MM.1S (cell line): ENCODE measurements around the gene KRTDAP.
A peak's percentile ranks its signal among the peaks of the same experiment; 100 is the strongest.
"Not testable (repeated sequence)": the region's sequence is repeated elsewhere in the genome, so short reads cannot be mapped to it uniquely, and the experiment has no call there.

Experiments used
- DNase-seq: peaks from one replicate; pipeline ENCODE4 v3.0.0-alpha.2; 2015
- H2AFZ ChIP-seq: fragments of 300-600 bp; sonication (generic); 2 replicates; pipeline ENCODE4 v1.6.0; 2016; ENCODE audit warnings: antibody characterized with exemption, low read length
- H3F3A ChIP-seq: fragments of 300-600 bp; sonication (generic); 2 replicates; pipeline ENCODE4 v1.6.1; 2016; ENCODE audit warnings: mild to moderate bottlenecking, antibody characterized with exemption, low read length, moderate library complexity, mixed read lengths; ENCODE audit not compliant: insufficient read depth
- H3K27ac ChIP-seq: fragments of 300-600 bp; sonication (generic); 2 replicates; pipeline ENCODE4 v1.5.1; 2016; ENCODE audit warnings: mild to moderate bottlenecking, low read length
- H3K27me3 ChIP-seq: fragments of 300-600 bp; sonication (generic); replicated peaks from 2 replicates; pipeline ENCODE4 v1.6.0; 2016; ENCODE audit warnings: low read length; ENCODE audit not compliant: insufficient read depth
- H3K36me3 ChIP-seq: fragments of 300-600 bp; sonication (generic); replicated peaks from 2 replicates; pipeline ENCODE4 v1.6.1; 2016; ENCODE audit warnings: mild to moderate bottlenecking, low read length, mixed read lengths; ENCODE audit not compliant: insufficient read depth
- H3K4me1 ChIP-seq: fragments of 300-600 bp; sonication (generic); 2 replicates; pipeline ENCODE4 v1.6.1; 2016; ENCODE audit warnings: low read length, mixed read lengths
- H3K4me2 ChIP-seq: fragments of 300-600 bp; sonication (generic); 2 replicates; pipeline ENCODE4 v1.6.0; 2016; ENCODE audit warnings: low read depth, low read length
- H3K4me3 ChIP-seq: fragments of 300-600 bp; sonication (generic); 2 replicates; pipeline ENCODE4 v1.5.1; 2016; ENCODE audit warnings: low read length, mixed read lengths
- H3K79me2 ChIP-seq: fragments of 300-600 bp; sonication (generic); 2 replicates; pipeline ENCODE4 v1.6.1; 2016; ENCODE audit warnings: mixed run types, low read length, mixed read lengths
- H3K9ac ChIP-seq: fragments of 300-600 bp; sonication (generic); 2 replicates; pipeline ENCODE4 v1.6.1; 2016; ENCODE audit warnings: low read length, mixed read lengths
- H3K9me2 ChIP-seq: fragments of 300-600 bp; sonication (generic); replicated peaks from 2 replicates; pipeline ENCODE4 v1.6.1; 2016; ENCODE audit warnings: mild to moderate bottlenecking, low read length, mixed read lengths; ENCODE audit not compliant: insufficient read depth
- H3K9me3 ChIP-seq: fragments of 300-600 bp; sonication (generic); replicated peaks from 2 replicates; pipeline ENCODE4 v1.6.1; 2016; ENCODE audit warnings: mild to moderate bottlenecking, low read length, mixed read lengths; ENCODE audit not compliant: insufficient read depth
- H4K20me1 ChIP-seq: fragments of 300-600 bp; sonication (generic); 2 replicates; pipeline ENCODE4 v1.6.1; 2016; ENCODE audit warnings: mild to moderate bottlenecking, low read length, moderate library complexity, mixed read lengths; ENCODE audit not compliant: insufficient read depth
- EZH2 ChIP-seq: fragments of 300-600 bp; sonication (generic); optimal IDR thresholded peaks from 2 replicates; pipeline ENCODE3; 2017; ENCODE audit warnings: low read depth, mild to moderate bottlenecking, antibody characterized with exemption, low read length, mixed read lengths
- EZH2phosphoT487 ChIP-seq: fragments of 300-600 bp; sonication (generic); IDR thresholded peaks from 2 replicates; pipeline ENCODE4 v1.6.1; 2018; ENCODE audit warnings: antibody characterized with exemption, low read length
- TF ChIP-seq, protein P1 (sequence below): fragments of 300-600 bp; sonication (generic); IDR thresholded peaks from 2 replicates; pipeline ENCODE4 v1.5.1; 2016; ENCODE audit warnings: antibody characterized with exemption, low read length, mixed read lengths

KRTDAP gene

DNA sequence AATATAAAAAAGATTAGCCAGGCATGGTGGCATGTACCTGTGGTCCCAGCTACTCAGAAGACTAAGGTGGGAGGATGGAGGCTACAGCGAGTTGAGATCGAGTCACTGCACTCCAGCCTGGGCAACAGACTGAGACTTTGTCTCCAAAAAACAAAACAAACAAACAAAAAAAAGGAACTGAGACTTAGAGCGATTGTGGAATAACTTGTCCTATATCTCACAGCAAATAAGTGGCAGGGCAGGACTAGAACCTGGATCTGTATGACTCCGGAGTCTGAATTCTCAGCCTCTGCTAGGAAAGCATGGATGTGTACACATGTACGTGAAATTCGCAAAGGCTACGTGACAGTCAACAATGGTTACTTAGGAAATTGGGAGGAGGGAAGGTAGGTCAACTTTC is 20.1 kb downstream of the KRTDAP start:
- no peaks in the 10 kb centered on the region for H3K9me3 ChIP-seq
- H3K4me2 ChIP-seq = no peak overlapping the region
- no peak for TF ChIP-seq EZH2phosphoT487
- TF ChIP-seq, protein P1, sequence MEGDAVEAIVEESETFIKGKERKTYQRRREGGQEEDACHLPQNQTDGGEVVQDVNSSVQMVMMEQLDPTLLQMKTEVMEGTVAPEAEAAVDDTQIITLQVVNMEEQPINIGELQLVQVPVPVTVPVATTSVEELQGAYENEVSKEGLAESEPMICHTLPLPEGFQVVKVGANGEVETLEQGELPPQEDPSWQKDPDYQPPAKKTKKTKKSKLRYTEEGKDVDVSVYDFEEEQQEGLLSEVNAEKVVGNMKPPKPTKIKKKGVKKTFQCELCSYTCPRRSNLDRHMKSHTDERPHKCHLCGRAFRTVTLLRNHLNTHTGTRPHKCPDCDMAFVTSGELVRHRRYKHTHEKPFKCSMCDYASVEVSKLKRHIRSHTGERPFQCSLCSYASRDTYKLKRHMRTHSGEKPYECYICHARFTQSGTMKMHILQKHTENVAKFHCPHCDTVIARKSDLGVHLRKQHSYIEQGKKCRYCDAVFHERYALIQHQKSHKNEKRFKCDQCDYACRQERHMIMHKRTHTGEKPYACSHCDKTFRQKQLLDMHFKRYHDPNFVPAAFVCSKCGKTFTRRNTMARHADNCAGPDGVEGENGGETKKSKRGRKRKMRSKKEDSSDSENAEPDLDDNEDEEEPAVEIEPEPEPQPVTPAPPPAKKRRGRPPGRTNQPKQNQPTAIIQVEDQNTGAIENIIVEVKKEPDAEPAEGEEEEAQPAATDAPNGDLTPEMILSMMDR = no peak
- TF ChIP-seq EZH2 = no peak
- H3K4me3 ChIP-seq = no peak overlapping the region
- H3K27ac ChIP-seq = no peak overlapping the region
- no peaks in the 10 kb centered on the region for H3F3A ChIP-seq
- no peaks in the 10 kb centered on the region for H3K9me2 ChIP-seq
- H3K9ac ChIP-seq = no peak overlapping the region
- no peaks in the 10 kb centered on the region for H3K36me3 ChIP-seq
- no peaks in the 10 kb centered on the region for H3K27me3 ChIP-seq
- H2AFZ ChIP-seq = no peak overlapping the region
- no peaks in the 10 kb centered on the region for H4K20me1 ChIP-seq
- no peaks in the 10 kb centered on the region for H3K4me1 ChIP-seq
- DNase-seq = no peak
- H3K79me2 ChIP-seq = no peaks in the 10 kb centered on the region

DNA sequence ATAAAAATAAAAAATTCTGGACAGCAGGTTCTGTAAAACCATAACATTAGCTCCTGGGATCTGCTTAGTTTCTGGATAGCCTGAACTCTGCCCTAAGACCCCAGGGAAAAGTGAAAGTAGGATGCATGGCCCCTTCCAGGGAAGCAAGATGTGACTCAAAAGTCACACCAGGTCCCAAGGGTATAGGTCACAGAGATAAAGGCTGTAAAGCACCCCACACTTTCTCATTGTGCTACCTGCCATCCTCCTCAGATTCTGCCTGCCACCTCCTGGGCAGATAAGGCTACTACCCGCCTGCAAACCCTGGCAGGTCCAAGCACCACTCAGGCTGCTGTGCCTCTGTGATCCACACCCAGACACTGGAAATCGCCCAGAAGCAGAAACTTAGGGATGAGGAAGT is 21.6 kb downstream of the KRTDAP start:
- H3K36me3 ChIP-seq = no peaks in the 10 kb centered on the region
- H3K27ac ChIP-seq = no peak overlapping the region
- no peak overlapping the region for H3K4me2 ChIP-seq
- no peak overlapping the region for H3K9ac ChIP-seq
- H2AFZ ChIP-seq = no peak overlapping the region
- H3K9me3 ChIP-seq = no peaks in the 10 kb centered on the region
- TF ChIP-seq, protein P1 = peak; percentile 75
- no peak for TF ChIP-seq EZH2
- no peaks in the 10 kb centered on the region for H4K20me1 ChIP-seq
- peak; percentile 61 for DNase-seq
- no peaks in the 10 kb centered on the region for H3K4me1 ChIP-seq
- no peaks in the 10 kb centered on the region for H3K79me2 ChIP-seq
- no peaks in the 10 kb centered on the region for H3K9me2 ChIP-seq
- H3F3A ChIP-seq = no peaks in the 10 kb centered on the region
- no peaks in the 10 kb centered on the region for H3K27me3 ChIP-seq
- no peak overlapping the region for H3K4me3 ChIP-seq

DNA sequence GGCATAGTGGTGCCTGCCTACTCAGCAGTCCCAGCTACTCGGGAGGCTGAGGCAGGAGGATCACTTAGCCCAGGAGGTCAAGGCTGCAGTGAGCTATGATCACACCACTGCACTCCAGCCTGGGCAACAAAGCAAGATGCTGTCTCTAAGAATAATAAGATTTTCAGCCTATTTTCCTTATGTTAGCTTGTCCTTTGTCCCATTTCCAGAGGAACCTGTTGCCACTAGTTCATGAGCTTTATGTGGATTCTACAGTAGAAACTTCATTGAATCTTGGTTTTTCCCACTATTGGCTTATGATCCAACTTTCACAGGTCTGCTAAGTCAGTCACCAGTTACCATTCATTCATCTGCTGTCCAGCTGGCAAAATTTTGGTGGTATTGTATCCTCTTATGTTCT is 24.0 kb downstream of the KRTDAP start:
- Histone ChIP-seq H3K27me3 (no peaks in the 10 kb centered on the region), H3K9ac (no peak overlapping the region)
- TF ChIP-seq EZH2phosphoT487 = no peak

DNA sequence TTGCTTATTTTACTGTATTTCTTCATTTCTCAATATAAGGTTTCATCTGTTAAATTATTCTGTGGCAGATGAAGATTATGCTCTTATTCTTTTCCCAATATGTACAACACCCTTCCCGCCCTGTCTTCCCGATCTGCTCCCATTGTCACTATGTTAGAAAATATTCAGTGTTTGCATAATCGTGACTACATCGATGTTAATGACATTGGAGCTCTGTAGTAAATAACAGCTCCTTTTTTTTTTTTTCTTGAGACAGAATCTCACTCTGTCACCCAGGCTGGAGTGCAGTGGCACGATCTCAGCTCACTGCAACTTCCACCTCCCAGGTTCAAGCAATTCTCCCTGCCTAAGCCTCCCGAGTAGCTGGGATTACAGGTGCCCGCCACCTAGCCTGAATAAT is 27.3 kb downstream of the KRTDAP start:
- not testable (repeated sequence) for H3K79me2 ChIP-seq, H3K36me3 ChIP-seq, H3K9me3 ChIP-seq, DNase-seq, H3K9me2 ChIP-seq, H4K20me1 ChIP-seq, H3K4me3 ChIP-seq, H3K9ac ChIP-seq, H3F3A ChIP-seq, H3K27me3 ChIP-seq
- Histone ChIP-seq H3K4me1 (peaks cover 23% of the 10 kb centered on the region), H3K4me2 (peak overlapping the region; percentile 85), H2AFZ (0 out of 2 replicates have a peak overlapping the region, but pooled peaks have one; percentile 59), H3K27ac (peak overlapping the region; percentile 82; the same call in 1 of the 2 replicates)

More for the DNA sequence above, 24.0 kb downstream of the KRTDAP start:
- Histone ChIP-seq H3K9me3 (no peaks in the 10 kb centered on the region), H3K4me3 (no peak overlapping the region), H3K9me2 (no peaks in the 10 kb centered on the region), H3K36me3 (no peaks in the 10 kb centered on the region), H3K27ac (no peak overlapping the region), H3F3A (peaks cover 10% of the 10 kb centered on the region), H2AFZ (no peak overlapping the region), H3K4me1 (peaks cover 15% of the 10 kb centered on the region), H3K79me2 (no peaks in the 10 kb centered on the region), H4K20me1 (no peaks in the 10 kb centered on the region), H3K4me2 (no peak overlapping the region)
- no peak for DNase-seq
